Right atrium auricular region (tissue), 2 donors: ENCODE data around the gene CWH43. TPM values are rescaled to one million over a fixed set of nuclear protein-coding genes. Genes with fewer than 3 reads are reported as not detected.
"Not testable (repeated sequence)": the region's sequence is repeated elsewhere in the genome, so short reads cannot be mapped to it uniquely, and the experiment has no call there.

ENCODE experiments used
- DNase-seq: peaks from one replicate; pipeline ENCODE4 v3.0.0-alpha.2; 2019; ENCODE audit warnings: low spot score
- H3K27ac ChIP-seq, 2 donors: fragments of 200-600 bp; sonication (generic); 1 replicate in 1 of 2; 2 replicates in 1 of 2; pipeline ENCODE4 v1.5.1; 2016 to 2019
- H3K27me3 ChIP-seq, 2 donors: fragments of 200-600 bp; sonication (generic); one replicate each; pipeline versions ENCODE4 v1.5.1 to v1.6.0; 2017 to 2019
- H3K36me3 ChIP-seq: fragments of 200-600 bp; sonication (generic); one replicate; pipeline ENCODE4 v1.5.1; 2016
- H3K4me1 ChIP-seq, 2 donors: fragments of 200-600 bp; sonication (generic); one replicate each; pipeline versions ENCODE4 v1.5.1 to v1.6.0; 2017 to 2019
- H3K4me3 ChIP-seq, 2 donors: fragments of 200-600 bp; sonication (generic); 1 replicate in 1 of 2; 2 replicates in 1 of 2; pipeline ENCODE4 v1.5.1; 2017 to 2019; ENCODE audit warnings: mild to moderate bottlenecking in 1 of 2, moderate library complexity in 1 of 2
- H3K9me3 ChIP-seq, 2 donors: fragments of 200-600 bp; sonication (generic); one replicate each; pipeline ENCODE4 v1.5.1; 2019
- total RNA-seq, 2 donors: library from RNA; depleted of rRNA; stranded (reverse); fragments of >200 nt; gene quantifications; one replicate each; pipeline ENCODE4 v1.1.0, GENCODE V29; 2016
- TF ChIP-seq, protein P1 (sequence below), 2 donors: fragments of 200-600 bp; sonication (generic); IDR thresholded peaks; one replicate each; pipeline ENCODE4 v1.5.1; 2019; ENCODE audit warnings: antibody characterized with exemption in 2 of 2

Gene CWH43
- total RNA-seq, 2 donors from 2014 or later = not detected

- Histone ChIP-seq H3K9me3 (no peaks in the 10 kb centered on the region), H3K36me3 (no peaks in the 10 kb centered on the region), H3K27ac (no peak overlapping the region), H3K4me1 (no peaks in the 10 kb centered on the region), H3K27me3 (no peaks in the 10 kb centered on the region), H3K4me3 (no peak overlapping the region)
- TF ChIP-seq, protein P1, sequence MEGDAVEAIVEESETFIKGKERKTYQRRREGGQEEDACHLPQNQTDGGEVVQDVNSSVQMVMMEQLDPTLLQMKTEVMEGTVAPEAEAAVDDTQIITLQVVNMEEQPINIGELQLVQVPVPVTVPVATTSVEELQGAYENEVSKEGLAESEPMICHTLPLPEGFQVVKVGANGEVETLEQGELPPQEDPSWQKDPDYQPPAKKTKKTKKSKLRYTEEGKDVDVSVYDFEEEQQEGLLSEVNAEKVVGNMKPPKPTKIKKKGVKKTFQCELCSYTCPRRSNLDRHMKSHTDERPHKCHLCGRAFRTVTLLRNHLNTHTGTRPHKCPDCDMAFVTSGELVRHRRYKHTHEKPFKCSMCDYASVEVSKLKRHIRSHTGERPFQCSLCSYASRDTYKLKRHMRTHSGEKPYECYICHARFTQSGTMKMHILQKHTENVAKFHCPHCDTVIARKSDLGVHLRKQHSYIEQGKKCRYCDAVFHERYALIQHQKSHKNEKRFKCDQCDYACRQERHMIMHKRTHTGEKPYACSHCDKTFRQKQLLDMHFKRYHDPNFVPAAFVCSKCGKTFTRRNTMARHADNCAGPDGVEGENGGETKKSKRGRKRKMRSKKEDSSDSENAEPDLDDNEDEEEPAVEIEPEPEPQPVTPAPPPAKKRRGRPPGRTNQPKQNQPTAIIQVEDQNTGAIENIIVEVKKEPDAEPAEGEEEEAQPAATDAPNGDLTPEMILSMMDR (IDR thresholded peaks at IDR 0.05) = no peak
- DNase-seq = no peak
Observed at GRCh38 chr4:48979914-48980579, 6.0 kb upstream of the CWH43 start.

GRCh38 chr4:48984005-48984404 lies 2.1 kb upstream of the CWH43 start:
- H3K27ac ChIP-seq, DNase-seq, H3K4me3 ChIP-seq, H3K27me3 ChIP-seq, H3K36me3 ChIP-seq, H3K9me3 ChIP-seq, H3K4me1 ChIP-seq: not testable (repeated sequence)

DNA sequence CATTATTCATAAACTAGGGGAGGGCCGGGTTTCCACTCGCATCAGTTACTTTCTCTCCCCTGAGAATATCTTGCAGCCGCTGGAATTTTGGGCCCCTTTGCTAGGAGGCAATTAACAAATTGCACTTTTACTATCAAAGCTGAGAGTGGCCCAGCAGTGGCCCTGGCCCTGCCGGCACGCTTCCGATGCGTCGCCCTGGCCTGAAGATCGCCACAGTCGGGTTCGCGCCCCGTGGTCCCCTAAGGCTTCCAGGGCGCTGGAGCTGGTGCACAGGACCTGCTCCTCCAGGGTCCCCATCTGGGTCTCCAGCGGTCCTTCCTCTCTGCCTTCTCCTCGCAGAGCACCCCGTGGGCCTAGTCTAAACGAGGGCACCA lies 486 bp upstream of the CWH43 start:
- Histone ChIP-seq H3K4me1 (peaks cover 0 to 8% of the 10 kb centered on the region in 2 donors), H3K27me3 (peaks cover 5% of the 10 kb centered on the region in 2 donors), H3K36me3 (no peaks in the 10 kb centered on the region), H3K9me3 (no peaks in the 10 kb centered on the region), H3K27ac (no peak overlapping the region), H3K4me3 (peak overlapping the region in 1 of 2 donors; percentile 29)
- TF ChIP-seq, protein P1 (IDR thresholded peaks at IDR 0.05) = no peak
- DNase-seq = no peak

GRCh38 chr4:48986654-48987164 lies 634 bp downstream of the CWH43 start:
- no peaks in the 10 kb centered on the region for H3K36me3 ChIP-seq
- H3K9me3 ChIP-seq = no peaks in the 10 kb centered on the region
- H3K27me3 ChIP-seq = peaks cover 5% of the 10 kb centered on the region in 2 donors
- DNase-seq = no peak
- H3K27ac ChIP-seq = no peak overlapping the region
- no peak overlapping the region for H3K4me3 ChIP-seq
- peaks cover 0 to 8% of the 10 kb centered on the region in 2 donors for H3K4me1 ChIP-seq
- TF ChIP-seq, protein P1 (IDR thresholded peaks at IDR 0.05) = no peak

- no peak for DNase-seq
- no peak overlapping the region for H3K27ac ChIP-seq
- TF ChIP-seq, protein P1 (IDR thresholded peaks at IDR 0.05) = no peak
- H3K4me1 ChIP-seq = peaks cover 0 to 8% of the 10 kb centered on the region in 2 donors
- no peaks in the 10 kb centered on the region for H3K9me3 ChIP-seq
- no peak overlapping the region for H3K4me3 ChIP-seq
- peaks cover 5% of the 10 kb centered on the region in 2 donors for H3K27me3 ChIP-seq
- H3K36me3 ChIP-seq = no peaks in the 10 kb centered on the region
Observed at GRCh38 chr4:48989461-48990203, 3.6 kb downstream of the CWH43 start.

DNA sequence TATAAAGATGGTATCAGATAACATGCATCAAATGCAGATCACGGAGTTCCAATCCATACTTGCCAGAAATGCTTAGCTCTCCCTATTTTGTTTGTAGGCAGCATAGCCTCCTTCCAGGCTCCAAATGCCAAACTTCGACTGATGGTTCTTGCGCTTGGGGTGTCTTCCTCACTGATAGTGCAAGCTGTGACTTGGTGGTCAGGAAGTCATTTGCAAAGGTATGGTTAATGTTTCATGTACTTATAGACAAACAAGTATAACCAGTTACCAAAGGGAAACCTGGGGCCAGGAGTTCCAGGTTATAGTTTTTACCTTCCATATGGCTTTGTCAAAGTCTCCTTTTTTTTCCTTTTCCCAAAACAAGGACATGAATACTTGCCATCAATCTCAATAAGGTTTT lies 5.3 kb downstream of the CWH43 start:
- no peak overlapping the region for H3K27ac ChIP-seq
- no peak for DNase-seq
- no peaks in the 10 kb centered on the region for H3K27me3 ChIP-seq
- no peaks in the 10 kb centered on the region for H3K36me3 ChIP-seq
- TF ChIP-seq, protein P1 (IDR thresholded peaks at IDR 0.05) = no peak
- H3K4me1 ChIP-seq = peaks cover 0 to under 1% of the 10 kb centered on the region in 2 donors
- no peak overlapping the region for H3K4me3 ChIP-seq
- H3K9me3 ChIP-seq = no peaks in the 10 kb centered on the region
